ENCODE results near the gene CFAP45.

GRCh38 chr1:159916242-159917051 is 16.5 kb upstream of the CFAP45 start:
- no peak for TF ChIP-seq CTCF (IDR thresholded peaks at IDR 0.05)
- no peak for TF ChIP-seq POLR2A (IDR thresholded peaks at IDR 0.05)

Data from thyroid gland (tissue), 4 donors.